ENCODE results near the gene CCDC9. TPM values are rescaled to one million over a fixed set of nuclear protein-coding genes. Genes with fewer than 3 reads are reported as not detected.

Gene CCDC9
- total and polyA plus RNA-seq, 2 of the 13 experiments (the other 11 are each of a cell fraction or from before 2014, with no cell fraction given): 2.9 to 6.3 TPM

- TF ChIP-seq HMGXB3 (CRISPR knock-in tag; IDR thresholded peaks at IDR 0.05; ENCODE audit: borderline replicate concordance) (peak; percentile 41; the same call in 1 of the 2 replicates), ZNF256 (CRISPR knock-in tag; conservative IDR thresholded peaks at IDR 0.05) (peak; percentile 91), ZNF382 (CRISPR knock-in tag; IDR thresholded peaks at IDR 0.05; ENCODE audit: borderline replicate concordance) (no peak), ZHX2 (IDR thresholded peaks at IDR 0.05; ENCODE audit: low read depth) (no peak), ZHX2 (CRISPR knock-in tag; IDR thresholded peaks at IDR 0.05; ENCODE audit: borderline replicate concordance) (no peak), KDM2A (CRISPR knock-in tag; IDR thresholded peaks at IDR 0.05; ENCODE audit: borderline replicate concordance, low read depth) (no peak; the same call in none of the 2 replicates), ZNF484 (CRISPR knock-in tag; IDR thresholded peaks at IDR 0.05; ENCODE audit: borderline replicate concordance, low read depth) (no peak), POLR2G (IDR thresholded peaks at IDR 0.05; ENCODE audit: low read depth, low read length) (peak; percentile 81), ZNF451 (CRISPR knock-in tag; IDR thresholded peaks at IDR 0.05) (peak; percentile 82; the same call in 1 of the 2 replicates), ZNF816 (CRISPR knock-in tag; IDR thresholded peaks at IDR 0.05; ENCODE audit: borderline replicate concordance) (no peak), ZNF343 (CRISPR knock-in tag; IDR thresholded peaks at IDR 0.05) (no peak), MTA3 (CRISPR knock-in tag; IDR thresholded peaks at IDR 0.05) (no peak), MAFG (CRISPR knock-in tag; IDR thresholded peaks at IDR 0.05) (no peak), MAFF (IDR thresholded peaks at IDR 0.05; ENCODE audit: low read depth, low read length) (no peak), CAMTA2 (CRISPR knock-in tag; IDR thresholded peaks at IDR 0.05; ENCODE audit: borderline replicate concordance) (no peak), PBX2 (CRISPR knock-in tag; IDR thresholded peaks at IDR 0.05) (no peak), SIN3B (IDR thresholded peaks at IDR 0.05; ENCODE audit: low read length) (no peak), KLF15 (CRISPR knock-in tag; IDR thresholded peaks at IDR 0.05; ENCODE audit: borderline replicate concordance) (0 out of 2 replicates have a peak, but pooled peaks have one; percentile 41)
Measured at GRCh38 chr19:47231215-47232054, 24.9 kb upstream of the CCDC9 start (continued).
